ENCODE results near the gene GMDS.

- TF ChIP-seq CTCF (conservative IDR thresholded peaks at IDR 0.05 in 1 of 2, IDR thresholded peaks at IDR 0.05 in 1 of 2; ENCODE audit: extremely low read depth in 1 of 2, insufficient read depth in 1 of 2, low read depth in 1 of 2, low read length in 2 of 2), result no peak
- no peak for TF ChIP-seq EZH2 (IDR thresholded peaks at IDR 0.05; ENCODE audit: borderline replicate concordance, low read length)
These were observed 447.6 kb downstream of the GMDS start for GRCh38 chr6:1797801-1798200.
